Urinary bladder (tissue), 4 donors: ENCODE measurements around the gene KANTR. TPM values are rescaled to one million over a fixed set of nuclear protein-coding genes. Genes with fewer than 3 reads are reported as not detected.
"Not testable (repeated sequence)": the region's sequence is repeated elsewhere in the genome, so short reads cannot be mapped to it uniquely, and the experiment has no call there.

Experiments
- DNase-seq: peaks from one replicate; pipeline ENCODE4 v3.0.0-alpha.2; 2015; ENCODE audit errors: extremely low spot score
- H3K27ac ChIP-seq: one replicate; pipeline ENCODE4 v1.5.1; 2013; ENCODE audit warnings: low read depth, mild to moderate bottlenecking, moderate library complexity
- H3K36me3 ChIP-seq: one replicate; pipeline ENCODE4 v1.6.1; 2013; ENCODE audit warnings: mild to moderate bottlenecking, moderate library complexity; ENCODE audit not compliant: insufficient read depth
- H3K4me1 ChIP-seq: one replicate; pipeline ENCODE4 v1.6.1; 2013; ENCODE audit warnings: mild to moderate bottlenecking, moderate library complexity; ENCODE audit not compliant: insufficient read depth
- H3K4me3 ChIP-seq: one replicate; pipeline ENCODE4 v1.5.1; 2013; ENCODE audit warnings: low read depth, low read length
- WGBS: extraction: QIAGEN DNeasy Blood & Tissue Kit; methylation state at CpG from one replicate; pipeline ENCODE4 v1.1.7; 2013; 5-methylcytosine and 5-hydroxymethylcytosine counted together
- polyA plus RNA-seq: library from polyadenylated mRNA; stranded (reverse); fragments of 200-250 nt; gene quantifications from one replicate; pipeline ENCODE4 v1.2.3, GENCODE V29; 2013
- total RNA-seq: library from RNA; depleted of rRNA; stranded (reverse); fragments of >200 nt; gene quantifications from one replicate; pipeline ENCODE4 v1.2.3, GENCODE V29; 2014
- donor health status: healthy with polysubstance abuse.
- donor health status: healthy.

KANTR gene
- total and polyA plus RNA-seq, 2 donors, result 4.2 to 33.1 TPM

GRCh38 chrX:53126377-53126776 lies 32.4 kb downstream of the KANTR start:
- Histone ChIP-seq H3K36me3 (no peaks in the 10 kb centered on the region), H3K27ac (no peak overlapping the region), H3K4me3 (no peak overlapping the region), H3K4me1 (no peaks in the 10 kb centered on the region)
- WGBS, result 98% methylated on average over 2 of the region's 2 CpGs
- DNase-seq, result no peak

GRCh38 chrX:53128097-53128749 lies 34.3 kb downstream of the KANTR start:
- Histone ChIP-seq H3K27ac (no peak overlapping the region), H3K4me1 (no peaks in the 10 kb centered on the region), H3K4me3 (no peak overlapping the region), H3K36me3 (no peaks in the 10 kb centered on the region)
- 64% methylated on average over 3 of the region's 3 CpGs for WGBS
- DNase-seq, result no peak

GRCh38 chrX:53133400-53133799 lies 39.5 kb downstream of the KANTR start:
- no peak for DNase-seq
- WGBS, result 89% methylated on average over 4 of the region's 4 CpGs
- H3K27ac ChIP-seq, result no peak overlapping the region
- no peak overlapping the region for H3K4me3 ChIP-seq
- H3K36me3 ChIP-seq, result no peaks in the 10 kb centered on the region
- no peaks in the 10 kb centered on the region for H3K4me1 ChIP-seq

- no peaks in the 10 kb centered on the region for H3K4me1 ChIP-seq
- no peaks in the 10 kb centered on the region for H3K36me3 ChIP-seq
- no peak overlapping the region for H3K27ac ChIP-seq
- no peak for DNase-seq
- H3K4me3 ChIP-seq, result no peak overlapping the region
- WGBS, result 91% methylated on average over 2 of the region's 2 CpGs
These were observed 41.6 kb downstream of the KANTR start for GRCh38 chrX:53135581-53135980.

GRCh38 chrX:53153581-53153980 lies 59.6 kb downstream of the KANTR start:
- no peaks in the 10 kb centered on the region for H3K36me3 ChIP-seq
- no peak overlapping the region for H3K4me3 ChIP-seq
- 98% methylated on average over 1 of the region's 1 CpG for WGBS
- no peak overlapping the region for H3K27ac ChIP-seq
- DNase-seq, result no peak
- no peaks in the 10 kb centered on the region for H3K4me1 ChIP-seq

- no peak overlapping the region for H3K27ac ChIP-seq
- no peaks in the 10 kb centered on the region for H3K4me1 ChIP-seq
- no peak for DNase-seq
- H3K36me3 ChIP-seq, result no peaks in the 10 kb centered on the region
- H3K4me3 ChIP-seq, result no peak overlapping the region
- 87% methylated on average over 8 of the region's 8 CpGs for WGBS
These were observed 61.7 kb downstream of the KANTR start for GRCh38 chrX:53155512-53156206.

GRCh38 chrX:53156207-53156596 lies 62.3 kb downstream of the KANTR start:
- no peak overlapping the region for H3K4me3 ChIP-seq
- H3K27ac ChIP-seq, result no peak overlapping the region
- 92% methylated on average over 2 of the region's 2 CpGs for WGBS
- no peaks in the 10 kb centered on the region for H3K4me1 ChIP-seq
- H3K36me3 ChIP-seq, result no peaks in the 10 kb centered on the region
- DNase-seq, result no peak

GRCh38 chrX:53159184-53159583 lies 65.2 kb downstream of the KANTR start:
- no peaks in the 10 kb centered on the region for H3K36me3 ChIP-seq
- H3K27ac ChIP-seq, result no peak overlapping the region
- no peak for DNase-seq
- 84% methylated on average over 11 of the region's 11 CpGs for WGBS
- H3K4me3 ChIP-seq, result no peak overlapping the region
- no peaks in the 10 kb centered on the region for H3K4me1 ChIP-seq

- H3K4me1 ChIP-seq, result no peaks in the 10 kb centered on the region
- H3K36me3 ChIP-seq, result no peaks in the 10 kb centered on the region
- no peak overlapping the region for H3K27ac ChIP-seq
- no peak overlapping the region for H3K4me3 ChIP-seq
- no peak for DNase-seq
- 74% methylated on average over 6 of the region's 6 CpGs for WGBS
These were observed 66.5 kb downstream of the KANTR start for GRCh38 chrX:53160297-53160983.

- DNase-seq, result no peak
- Histone ChIP-seq H3K36me3 (no peaks in the 10 kb centered on the region), H3K4me1 (no peaks in the 10 kb centered on the region), H3K4me3 (no peak overlapping the region), H3K27ac (no peak overlapping the region)
- WGBS, result 83% methylated on average over 7 of the region's 7 CpGs
These were observed 69.5 kb downstream of the KANTR start for GRCh38 chrX:53163436-53163835.

GRCh38 chrX:53164566-53164965 lies 70.6 kb downstream of the KANTR start:
- not testable (repeated sequence) for H3K36me3 ChIP-seq, H3K27ac ChIP-seq, H3K4me3 ChIP-seq, DNase-seq, H3K4me1 ChIP-seq
- 70% methylated on average over 6 of the region's 6 CpGs for WGBS

GRCh38 chrX:53166103-53166502 lies 72.2 kb downstream of the KANTR start:
- 92% methylated on average over 3 of the region's 3 CpGs for WGBS
- Histone ChIP-seq H3K36me3 (no peaks in the 10 kb centered on the region), H3K4me3 (no peak overlapping the region), H3K27ac (no peak overlapping the region), H3K4me1 (no peaks in the 10 kb centered on the region)
- no peak for DNase-seq

GRCh38 chrX:53171356-53171755 lies 77.4 kb downstream of the KANTR start:
- Histone ChIP-seq H3K36me3 (no peaks in the 10 kb centered on the region), H3K27ac (no peak overlapping the region), H3K4me3 (no peak overlapping the region), H3K4me1 (no peaks in the 10 kb centered on the region)
- DNase-seq, result no peak
- 97% methylated on average over 7 of the region's 7 CpGs for WGBS
